Brain microvascular endothelial cell (primary cell): ENCODE results near the gene TTC22.

Source experiments
- DNase-seq: peaks from one replicate; pipeline ENCODE4 v3.0.0-alpha.2; 2020
- H3K27ac ChIP-seq: fragments of 250-450 bp; sonication (Bioruptor Pico); 2 replicates; pipeline ENCODE4 v1.5.1; 2020; ENCODE audit warnings: mild to moderate bottlenecking, moderate library complexity
- H3K27me3 ChIP-seq: fragments of 250-450 bp; sonication (Bioruptor Pico); replicated peaks from 2 replicates; pipeline ENCODE4 v1.5.1; 2020; ENCODE audit warnings: mild to moderate bottlenecking
- H3K36me3 ChIP-seq: fragments of 250-450 bp; sonication (Bioruptor Pico); replicated peaks from 2 replicates; pipeline ENCODE4 v1.5.1; 2020; ENCODE audit warnings: mild to moderate bottlenecking
- H3K4me3 ChIP-seq: 2 replicates; pipeline ENCODE4 v1.5.1; 2011; ENCODE audit warnings: low read depth, mild to moderate bottlenecking, control low read depth, low read length, moderate library complexity
- in situ Hi-C: cut with HindIII; loops from 2 replicates; pipeline ENCODE4 v1.10.0; 2017; ENCODE audit warnings: low sequenced_read_pairs, low pct_ligation_motif_present
- TF ChIP-seq, protein P1 (sequence below): IDR thresholded peaks from 2 replicates; pipeline ENCODE4 v1.5.1; 2011; ENCODE audit warnings: low read depth, mild to moderate bottlenecking, moderate library complexity, low read length, control low read depth, inconsistent platforms; ENCODE audit errors: missing control alignments

TTC22 gene

GRCh38 chr1:54772951-54773350 lies 28.2 kb downstream of the TTC22 start:
- in situ Hi-C loops = no loop called here
- no peaks in the 10 kb centered on the region for H3K27me3 ChIP-seq
- no peak for DNase-seq
- H3K27ac ChIP-seq = no peak overlapping the region
- H3K36me3 ChIP-seq = no peaks in the 10 kb centered on the region
- H3K4me3 ChIP-seq = no peak overlapping the region
- TF ChIP-seq, protein P1, sequence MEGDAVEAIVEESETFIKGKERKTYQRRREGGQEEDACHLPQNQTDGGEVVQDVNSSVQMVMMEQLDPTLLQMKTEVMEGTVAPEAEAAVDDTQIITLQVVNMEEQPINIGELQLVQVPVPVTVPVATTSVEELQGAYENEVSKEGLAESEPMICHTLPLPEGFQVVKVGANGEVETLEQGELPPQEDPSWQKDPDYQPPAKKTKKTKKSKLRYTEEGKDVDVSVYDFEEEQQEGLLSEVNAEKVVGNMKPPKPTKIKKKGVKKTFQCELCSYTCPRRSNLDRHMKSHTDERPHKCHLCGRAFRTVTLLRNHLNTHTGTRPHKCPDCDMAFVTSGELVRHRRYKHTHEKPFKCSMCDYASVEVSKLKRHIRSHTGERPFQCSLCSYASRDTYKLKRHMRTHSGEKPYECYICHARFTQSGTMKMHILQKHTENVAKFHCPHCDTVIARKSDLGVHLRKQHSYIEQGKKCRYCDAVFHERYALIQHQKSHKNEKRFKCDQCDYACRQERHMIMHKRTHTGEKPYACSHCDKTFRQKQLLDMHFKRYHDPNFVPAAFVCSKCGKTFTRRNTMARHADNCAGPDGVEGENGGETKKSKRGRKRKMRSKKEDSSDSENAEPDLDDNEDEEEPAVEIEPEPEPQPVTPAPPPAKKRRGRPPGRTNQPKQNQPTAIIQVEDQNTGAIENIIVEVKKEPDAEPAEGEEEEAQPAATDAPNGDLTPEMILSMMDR = no peak

DNA sequence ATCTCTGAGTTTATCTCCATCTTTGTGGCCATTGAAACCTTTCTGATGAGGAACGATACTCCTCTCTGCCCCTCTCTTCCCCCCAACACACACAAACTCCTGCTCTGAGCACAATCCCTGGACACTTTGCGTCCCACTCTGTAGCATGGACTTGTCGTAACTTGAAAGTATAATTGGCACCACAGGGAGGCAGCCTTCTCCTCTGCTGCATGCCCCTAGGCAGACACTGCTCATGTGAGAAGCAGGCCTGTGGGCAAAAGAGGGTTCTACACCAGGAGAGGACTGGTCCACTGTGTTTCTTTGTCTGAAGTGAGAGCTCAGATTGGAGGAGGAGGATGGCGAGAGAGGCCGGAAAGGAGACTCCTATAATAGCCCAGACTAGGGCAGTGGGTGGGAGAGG lies 33.0 kb downstream of the TTC22 start:
- H3K27ac ChIP-seq = no peak overlapping the region
- TF ChIP-seq, protein P1 = peak; percentile 21
- in situ Hi-C loops = no loop called here
- DNase-seq = peak; percentile 3
- no peaks in the 10 kb centered on the region for H3K36me3 ChIP-seq
- no peaks in the 10 kb centered on the region for H3K27me3 ChIP-seq
- H3K4me3 ChIP-seq = no peak overlapping the region

DNA sequence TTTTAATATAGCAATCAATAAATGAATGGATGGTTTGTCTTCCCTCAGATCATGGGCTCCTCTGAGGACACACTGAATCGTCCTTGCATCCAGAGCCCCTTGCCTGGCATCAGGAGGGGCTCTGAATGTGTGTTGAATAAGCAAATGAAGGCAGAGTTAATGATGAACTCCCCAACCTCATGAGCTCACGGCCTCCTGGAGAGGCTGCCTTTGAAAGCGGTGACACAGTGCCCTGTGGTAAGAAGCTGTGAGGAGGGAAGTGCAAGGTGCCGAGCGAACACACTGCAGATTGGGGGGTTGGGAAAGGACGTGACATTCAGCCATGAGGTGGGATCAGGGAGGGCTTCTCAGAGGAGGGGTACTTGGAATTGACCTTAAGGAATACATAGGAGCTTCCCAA lies 33.6 kb downstream of the TTC22 start:
- in situ Hi-C loops = no loop called here
- no peak for DNase-seq

DNA sequence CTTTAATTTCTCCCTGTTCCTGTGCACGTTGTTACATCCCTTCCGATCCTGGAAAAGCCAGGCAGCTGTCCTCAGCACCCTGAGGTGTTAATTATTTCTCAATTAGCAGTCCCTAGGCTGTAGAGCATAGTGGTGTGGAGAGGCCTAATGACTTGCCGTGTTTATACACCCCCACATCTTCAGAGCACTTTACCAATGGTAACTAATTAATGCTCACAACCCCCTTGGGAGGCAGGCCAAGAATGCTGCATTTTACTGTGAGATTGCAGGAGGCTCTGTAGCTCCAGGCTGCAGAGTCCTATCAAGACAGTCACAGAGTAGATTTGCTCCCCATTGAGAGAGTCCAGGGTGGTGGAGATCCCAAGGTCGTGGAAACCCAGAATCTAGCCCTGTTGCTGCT lies 34.4 kb downstream of the TTC22 start:
- TF ChIP-seq, protein P1 = no peak
- no peak for DNase-seq
- Histone ChIP-seq H3K4me3 (no peak overlapping the region), H3K27ac (no peak overlapping the region), H3K27me3 (no peaks in the 10 kb centered on the region), H3K36me3 (no peaks in the 10 kb centered on the region)
- in situ Hi-C loops = no loop called here

More for the DNA sequence above, 33.6 kb downstream of the TTC22 start:
- no peak overlapping the region for H3K4me3 ChIP-seq
- no peak overlapping the region for H3K27ac ChIP-seq
- no peaks in the 10 kb centered on the region for H3K27me3 ChIP-seq
- H3K36me3 ChIP-seq = no peaks in the 10 kb centered on the region
- TF ChIP-seq, protein P1 = no peak

GRCh38 chr1:54764922-54765561 lies 36.1 kb downstream of the TTC22 start:
- H3K4me3 ChIP-seq = peak overlapping the region; percentile 52
- in situ Hi-C loops = no loop called here
- no peaks in the 10 kb centered on the region for H3K27me3 ChIP-seq
- no peak for DNase-seq
- TF ChIP-seq, protein P1 = no peak
- peak overlapping the region; percentile 12 for H3K27ac ChIP-seq
- no peaks in the 10 kb centered on the region for H3K36me3 ChIP-seq
